ENCODE data around the gene CHAMP1.

DNA sequence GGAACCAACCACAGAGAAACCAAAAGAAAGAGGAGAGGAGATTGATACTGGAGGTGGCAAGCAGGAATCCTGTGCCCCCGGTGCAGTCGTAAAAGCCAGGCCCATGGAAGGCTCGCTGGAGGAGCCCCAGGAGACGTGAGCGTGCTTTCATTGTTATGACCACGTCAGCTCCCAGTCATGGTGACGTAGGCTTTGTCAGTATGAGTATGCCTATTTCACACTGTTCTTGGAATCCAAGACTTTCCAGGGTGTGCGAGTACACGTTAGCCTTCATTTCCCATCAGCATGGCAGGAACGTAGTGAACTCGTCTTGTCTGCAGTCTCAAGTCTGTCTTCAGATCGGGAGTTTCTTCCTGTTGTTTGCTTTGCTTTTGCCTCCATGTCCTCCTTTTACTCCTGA, 15.4 kb upstream of the CHAMP1 start:
- TF ChIP-seq, protein P1, sequence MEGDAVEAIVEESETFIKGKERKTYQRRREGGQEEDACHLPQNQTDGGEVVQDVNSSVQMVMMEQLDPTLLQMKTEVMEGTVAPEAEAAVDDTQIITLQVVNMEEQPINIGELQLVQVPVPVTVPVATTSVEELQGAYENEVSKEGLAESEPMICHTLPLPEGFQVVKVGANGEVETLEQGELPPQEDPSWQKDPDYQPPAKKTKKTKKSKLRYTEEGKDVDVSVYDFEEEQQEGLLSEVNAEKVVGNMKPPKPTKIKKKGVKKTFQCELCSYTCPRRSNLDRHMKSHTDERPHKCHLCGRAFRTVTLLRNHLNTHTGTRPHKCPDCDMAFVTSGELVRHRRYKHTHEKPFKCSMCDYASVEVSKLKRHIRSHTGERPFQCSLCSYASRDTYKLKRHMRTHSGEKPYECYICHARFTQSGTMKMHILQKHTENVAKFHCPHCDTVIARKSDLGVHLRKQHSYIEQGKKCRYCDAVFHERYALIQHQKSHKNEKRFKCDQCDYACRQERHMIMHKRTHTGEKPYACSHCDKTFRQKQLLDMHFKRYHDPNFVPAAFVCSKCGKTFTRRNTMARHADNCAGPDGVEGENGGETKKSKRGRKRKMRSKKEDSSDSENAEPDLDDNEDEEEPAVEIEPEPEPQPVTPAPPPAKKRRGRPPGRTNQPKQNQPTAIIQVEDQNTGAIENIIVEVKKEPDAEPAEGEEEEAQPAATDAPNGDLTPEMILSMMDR (IDR thresholded peaks at IDR 0.05): no peak
- no peak for TF ChIP-seq POLR2A (IDR thresholded peaks at IDR 0.05)
